ENCODE results near the gene MFSD6L. TPM values are rescaled to one million over a fixed set of nuclear protein-coding genes. Genes with fewer than 3 reads are reported as not detected.

The MFSD6L gene
- total and polyA plus RNA-seq, 7 donors: not detected

DNA sequence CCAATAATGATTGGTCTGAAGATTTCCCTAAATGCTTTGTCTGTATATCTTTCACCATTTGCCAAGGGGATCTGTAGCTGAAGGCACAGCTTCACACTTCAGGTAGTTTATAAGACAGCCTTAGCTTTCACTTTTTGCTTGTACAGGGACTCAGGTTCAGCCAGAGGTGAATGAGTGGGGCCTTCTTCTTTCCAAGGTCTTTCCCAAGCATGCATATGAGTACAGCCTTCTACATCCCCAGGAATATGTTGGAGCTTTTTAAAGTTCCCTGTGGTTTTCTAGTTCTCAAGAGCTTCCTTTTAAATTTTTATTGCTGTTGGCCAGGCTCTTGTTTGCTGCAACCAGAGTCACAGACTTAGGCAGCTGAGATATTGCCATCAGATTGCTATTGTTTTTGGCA is 22.9 kb downstream of the MFSD6L start:
- no peak overlapping the region for H3K4me3 ChIP-seq
- H3K27me3 ChIP-seq (ENCODE audit: insufficient read depth in 3 of 3, low read length in 2 of 3): peaks cover 0 to 3% (median 0%) of the 10 kb centered on the region in 3 donors
- ATAC-seq: no peak
- H3K27ac ChIP-seq: no peak overlapping the region
- TF ChIP-seq, protein P1, sequence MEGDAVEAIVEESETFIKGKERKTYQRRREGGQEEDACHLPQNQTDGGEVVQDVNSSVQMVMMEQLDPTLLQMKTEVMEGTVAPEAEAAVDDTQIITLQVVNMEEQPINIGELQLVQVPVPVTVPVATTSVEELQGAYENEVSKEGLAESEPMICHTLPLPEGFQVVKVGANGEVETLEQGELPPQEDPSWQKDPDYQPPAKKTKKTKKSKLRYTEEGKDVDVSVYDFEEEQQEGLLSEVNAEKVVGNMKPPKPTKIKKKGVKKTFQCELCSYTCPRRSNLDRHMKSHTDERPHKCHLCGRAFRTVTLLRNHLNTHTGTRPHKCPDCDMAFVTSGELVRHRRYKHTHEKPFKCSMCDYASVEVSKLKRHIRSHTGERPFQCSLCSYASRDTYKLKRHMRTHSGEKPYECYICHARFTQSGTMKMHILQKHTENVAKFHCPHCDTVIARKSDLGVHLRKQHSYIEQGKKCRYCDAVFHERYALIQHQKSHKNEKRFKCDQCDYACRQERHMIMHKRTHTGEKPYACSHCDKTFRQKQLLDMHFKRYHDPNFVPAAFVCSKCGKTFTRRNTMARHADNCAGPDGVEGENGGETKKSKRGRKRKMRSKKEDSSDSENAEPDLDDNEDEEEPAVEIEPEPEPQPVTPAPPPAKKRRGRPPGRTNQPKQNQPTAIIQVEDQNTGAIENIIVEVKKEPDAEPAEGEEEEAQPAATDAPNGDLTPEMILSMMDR (IDR thresholded peaks at IDR 0.05): no peak
- H3K9me3 ChIP-seq: peaks cover 7% of the 10 kb centered on the region
- intact Hi-C loops (cut with DNase I): no loop called here
- no peaks in the 10 kb centered on the region for H3K4me1 ChIP-seq
- no peaks in the 10 kb centered on the region for H3K36me3 ChIP-seq (ENCODE audit: insufficient read depth in 1 of 2, low read depth in 1 of 2)
- no peak for DNase-seq

DNA sequence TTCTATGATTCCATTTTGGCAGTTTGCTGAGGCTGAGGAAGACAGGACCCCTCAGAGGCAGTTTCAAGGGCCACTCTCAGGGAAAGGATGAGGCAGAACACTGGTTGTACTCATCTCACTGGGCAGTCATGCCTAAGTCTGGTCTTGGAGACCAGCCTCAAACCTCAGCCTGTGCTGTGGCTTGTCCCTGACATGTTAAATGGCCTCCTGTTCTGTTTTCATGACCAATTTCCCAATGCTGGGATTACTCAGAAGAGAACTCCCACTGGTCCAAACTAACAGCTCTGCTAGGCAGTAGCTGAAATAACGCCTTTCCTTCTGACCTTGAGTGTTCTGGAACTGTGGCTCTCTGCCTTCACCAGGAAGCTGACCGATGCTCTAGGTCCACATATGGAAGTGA is 32.4 kb downstream of the MFSD6L start:
- Histone ChIP-seq H3K4me1 (no peaks in the 10 kb centered on the region), H3K36me3 (ENCODE audit: insufficient read depth in 1 of 2, low read depth in 1 of 2) (no peaks in the 10 kb centered on the region), H3K9me3 (no peaks in the 10 kb centered on the region), H3K27ac (no peak overlapping the region), H3K4me3 (no peak overlapping the region), H3K27me3 (ENCODE audit: insufficient read depth in 3 of 3, low read length in 2 of 3) (no peaks in the 10 kb centered on the region)
- no peak for ATAC-seq
- TF ChIP-seq, protein P1 (IDR thresholded peaks at IDR 0.05): no peak
- no peak for DNase-seq
- 76 to 91% (median 81%) methylated on average over 2 of the region's 2 CpGs for WGBS, 3 donors
- intact Hi-C loops (cut with DNase I): no loop called here

DNA sequence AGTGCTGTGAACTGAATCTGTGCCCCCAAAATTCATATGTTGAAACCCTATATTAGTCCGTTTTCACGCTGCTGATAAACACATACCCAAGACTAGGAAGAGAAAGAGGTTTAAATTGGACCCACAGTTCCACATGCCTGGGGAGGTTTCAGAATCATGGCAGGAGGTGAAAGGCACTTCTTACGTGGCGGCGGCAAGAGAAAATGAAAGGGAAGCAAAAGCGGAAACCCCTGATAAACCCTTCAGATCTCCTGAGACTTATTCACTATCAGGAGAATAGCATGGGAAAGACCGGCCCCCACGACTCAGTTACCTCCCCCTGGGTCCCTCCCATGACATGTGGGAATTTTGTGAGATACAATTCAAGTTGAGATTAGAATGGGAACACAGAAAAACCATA is 37.2 kb downstream of the MFSD6L start:
- intact Hi-C loops (cut with DNase I): no loop called here
- TF ChIP-seq, protein P1 (IDR thresholded peaks at IDR 0.05): no peak

DNA sequence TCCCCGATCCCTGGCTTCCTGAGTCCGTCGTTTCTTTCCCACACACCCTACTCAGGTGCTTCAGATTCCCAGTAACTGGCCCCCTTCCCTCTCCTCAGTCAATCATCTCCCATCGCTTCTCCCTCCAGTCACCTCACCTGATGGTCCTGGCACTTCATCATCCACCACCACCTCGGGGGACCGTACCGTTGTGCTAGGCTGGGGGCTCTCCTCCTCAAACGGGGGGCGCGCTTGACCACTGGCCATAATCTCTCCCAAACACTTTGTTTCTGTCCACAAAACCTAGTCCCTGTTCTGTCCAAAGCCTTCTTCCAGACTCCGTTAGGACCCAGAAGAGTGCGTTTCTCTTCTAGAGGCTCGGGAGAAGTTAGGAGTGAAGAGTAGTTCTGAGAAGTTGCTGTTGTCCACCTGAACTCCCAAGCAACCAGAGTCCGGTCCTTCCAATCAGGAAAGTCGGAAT is 41.0 kb downstream of the MFSD6L start, which contains the start of gene SPDYE4:
Gene SPDYE4, minus strand, starts transcription at position 410 of the 460 bp plus-strand sequence. Its CDS starts 164 bp downstream, at position 246.
- Histone ChIP-seq H3K9me3 (no peaks in the 10 kb centered on the region), H3K27me3 (ENCODE audit: insufficient read depth in 3 of 3, low read length in 2 of 3) (peaks cover 0 to 5% (median 4%) of the 10 kb centered on the region in 3 donors), H3K4me3 (no peak within 1 kb of the TSS), H3K4me1 (no peaks in the 10 kb centered on the region), H3K36me3 (ENCODE audit: insufficient read depth in 1 of 2, low read depth in 1 of 2) (no peaks in the 10 kb centered on the region), H3K27ac (no peak within 1 kb of the TSS)
- 89 to 91% (median 91%) methylated on average over 15 of the region's 15 CpGs for WGBS, 3 donors
- no peak for DNase-seq
- TF ChIP-seq, protein P1 (IDR thresholded peaks at IDR 0.05): no peak
- ATAC-seq: no peak
- intact Hi-C loops (cut with DNase I): no loop called here

More for the DNA sequence above, 37.2 kb downstream of the MFSD6L start:
- Histone ChIP-seq H3K27me3 (ENCODE audit: insufficient read depth in 3 of 3, low read length in 2 of 3) (peaks cover 0 to 2% (median 0%) of the 10 kb centered on the region in 3 donors), H3K27ac (no peak overlapping the region), H3K4me1 (no peaks in the 10 kb centered on the region), H3K36me3 (ENCODE audit: insufficient read depth in 1 of 2, low read depth in 1 of 2) (no peaks in the 10 kb centered on the region), H3K4me3 (no peak overlapping the region), H3K9me3 (no peaks in the 10 kb centered on the region)
- 79 to 84% (median 82%) methylated on average over 8 of the region's 8 CpGs for WGBS, 3 donors
- ATAC-seq (no peak), DNase-seq (no peak)

DNA sequence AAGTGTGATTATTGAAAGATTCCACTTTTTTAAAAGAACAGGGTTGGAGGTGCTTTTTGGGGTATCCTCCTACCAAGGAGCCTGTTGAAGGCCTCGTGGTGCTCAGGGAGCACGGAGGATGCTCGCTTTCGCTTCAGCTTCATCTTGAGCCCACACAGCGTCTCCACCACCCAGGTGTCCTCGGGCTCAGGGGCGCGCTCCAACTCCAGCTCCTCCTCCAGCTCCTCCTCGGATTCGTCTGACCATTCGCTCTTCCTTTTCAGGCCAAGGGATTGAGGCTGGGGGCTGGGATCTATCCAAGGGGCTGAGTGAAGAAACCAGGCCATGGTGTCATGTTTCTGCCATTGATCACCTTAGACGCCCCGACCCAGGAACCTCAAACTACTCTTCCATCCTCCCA is 42.0 kb downstream of the MFSD6L start:
- no peaks in the 10 kb centered on the region for H3K4me1 ChIP-seq
- intact Hi-C loops (cut with DNase I): no loop called here
- H3K27me3 ChIP-seq (ENCODE audit: insufficient read depth in 3 of 3, low read length in 2 of 3): peaks cover 0 to 5% (median 4%) of the 10 kb centered on the region in 3 donors
- H3K4me3 ChIP-seq: no peak overlapping the region
- 69 to 73% (median 71%) methylated on average over 13 of the region's 13 CpGs for WGBS, 3 donors
- no peaks in the 10 kb centered on the region for H3K36me3 ChIP-seq (ENCODE audit: insufficient read depth in 1 of 2, low read depth in 1 of 2)
- no peak overlapping the region for H3K27ac ChIP-seq
- no peaks in the 10 kb centered on the region for H3K9me3 ChIP-seq
- ATAC-seq (no peak), DNase-seq (no peak)
- TF ChIP-seq, protein P1 (IDR thresholded peaks at IDR 0.05): no peak
